Measurements from ENCODE around the gene OBSL1. TPM values are rescaled to one million over a fixed set of nuclear protein-coding genes. Genes with fewer than 3 reads are reported as not detected.

OBSL1 gene
- total and polyA plus RNA-seq, 2 donors from 2014 or later, result 89.5 to 123 TPM

DNA sequence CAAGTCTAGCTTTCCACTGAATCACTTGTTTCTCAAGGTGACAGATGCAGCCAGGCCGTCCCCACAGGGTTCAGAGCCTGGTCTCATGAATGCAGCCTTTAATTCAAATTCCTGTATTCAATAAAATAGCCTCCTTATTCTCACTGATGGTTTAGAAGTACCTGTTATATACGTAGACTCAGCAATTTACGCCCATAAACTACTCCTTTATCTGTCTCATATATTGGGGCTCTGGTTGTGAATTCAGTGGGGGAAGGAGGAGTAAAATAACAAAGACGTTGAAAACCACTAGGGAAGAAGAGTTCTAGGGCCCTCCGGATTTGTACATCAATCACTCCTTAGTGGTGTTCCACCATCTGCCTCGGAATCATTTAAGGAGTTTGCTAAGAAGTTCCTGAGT, 1.7 kb downstream of the OBSL1 start:
- no peak for DNase-seq
- intact Hi-C loops (cut with DNase I), result no loop called here
- Histone ChIP-seq H3K4me1 (ENCODE audit: control insufficient read depth in 2 of 3, insufficient read depth in 2 of 3, low read depth in 1 of 3, low read length in 3 of 3) (peaks cover 0 to 11% (median 10%) of the 10 kb centered on the region in 3 donors), H3K9ac (ENCODE audit: low read length in 3 of 3) (no peak overlapping the region), H3K4me3 (ENCODE audit: low read length in 3 of 3) (peak overlapping the region in 1 of 3 donors; percentile 55), H3K27me3 (ENCODE audit: control insufficient read depth, insufficient read depth, low read length) (no peaks in the 10 kb centered on the region), H3K36me3 (ENCODE audit: control insufficient read depth in 2 of 3, insufficient read depth in 3 of 3, low read length in 3 of 3) (peaks cover 0 to 4% (median 0%) of the 10 kb centered on the region in 3 donors), H3K9me3 (ENCODE audit: control insufficient read depth in 2 of 3, insufficient read depth in 1 of 3, low read length in 3 of 3) (no peaks in the 10 kb centered on the region), H3K27ac (ENCODE audit: low read depth in 2 of 2, low read length in 2 of 2) (no peak overlapping the region)
- no peak for FAIRE-seq
- TF ChIP-seq CTCF (IDR thresholded peaks at IDR 0.05; ENCODE audit: borderline replicate concordance, extremely low read depth, insufficient read depth), result no peak

GRCh38 chr2:219569041-219569440, 2.3 kb downstream of the OBSL1 start:
- peaks cover 0 to 11% (median 10%) of the 10 kb centered on the region in 3 donors for H3K4me1 ChIP-seq (ENCODE audit: control insufficient read depth in 2 of 3, insufficient read depth in 2 of 3, low read depth in 1 of 3, low read length in 3 of 3)
- DNase-seq (peak in 3 of 5 donors; percentile 34 to 56 (median 55)), FAIRE-seq (no peak)
- H3K27me3 ChIP-seq (ENCODE audit: control insufficient read depth, insufficient read depth, low read length), result no peaks in the 10 kb centered on the region
- no peaks in the 10 kb centered on the region for H3K9me3 ChIP-seq (ENCODE audit: control insufficient read depth in 2 of 3, insufficient read depth in 1 of 3, low read length in 3 of 3)
- no peak overlapping the region for H3K27ac ChIP-seq (ENCODE audit: low read depth in 2 of 2, low read length in 2 of 2)
- no peak for TF ChIP-seq CTCF (IDR thresholded peaks at IDR 0.05; ENCODE audit: borderline replicate concordance, extremely low read depth, insufficient read depth)
- H3K4me3 ChIP-seq (ENCODE audit: low read length in 3 of 3), result no peak overlapping the region
- intact Hi-C loops (cut with DNase I), result no loop called here
- H3K36me3 ChIP-seq (ENCODE audit: control insufficient read depth in 2 of 3, insufficient read depth in 3 of 3, low read length in 3 of 3), result peaks cover 0 to 4% (median 3%) of the 10 kb centered on the region in 3 donors
- no peak overlapping the region for H3K9ac ChIP-seq (ENCODE audit: low read length in 3 of 3)

DNA sequence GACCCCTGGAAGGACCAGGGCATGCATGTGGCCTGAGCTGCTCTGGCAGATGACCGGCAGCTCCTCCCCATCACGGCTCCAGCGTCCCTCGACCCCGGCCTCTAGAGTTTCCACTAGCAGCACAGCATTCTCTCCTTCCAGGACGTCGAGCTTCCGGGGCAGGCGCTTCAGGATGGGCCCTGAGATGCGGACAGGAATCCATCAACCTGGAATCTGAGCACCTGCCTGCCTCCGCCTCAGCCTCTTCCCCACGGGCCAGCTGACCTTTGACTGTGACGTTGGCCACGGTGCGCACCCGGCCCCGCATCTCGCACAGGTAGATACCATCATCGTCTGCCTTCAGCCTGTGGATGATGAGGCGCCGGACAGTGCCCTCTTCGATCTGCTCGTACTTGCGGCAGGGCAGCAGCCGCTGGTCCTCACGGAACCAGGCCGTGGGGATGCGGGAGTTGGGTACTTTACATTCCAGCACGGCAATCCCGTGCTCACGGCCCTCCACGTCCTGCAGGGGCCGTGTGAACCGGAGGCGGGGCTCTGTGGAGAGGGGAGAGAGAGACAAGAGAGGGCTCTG, 3.5 kb downstream of the OBSL1 start:
- TF ChIP-seq CTCF (IDR thresholded peaks at IDR 0.05; ENCODE audit: borderline replicate concordance, extremely low read depth, insufficient read depth), result no peak
- no peaks in the 10 kb centered on the region for H3K9me3 ChIP-seq (ENCODE audit: control insufficient read depth in 2 of 3, insufficient read depth in 1 of 3, low read length in 3 of 3)
- H3K36me3 ChIP-seq (ENCODE audit: control insufficient read depth in 2 of 3, insufficient read depth in 3 of 3, low read length in 3 of 3), result peaks cover 3 to 8% (median 7%) of the 10 kb centered on the region in 3 donors
- no peak overlapping the region for H3K27ac ChIP-seq (ENCODE audit: low read depth in 2 of 2, low read length in 2 of 2)
- intact Hi-C loops (cut with DNase I), result no loop called here
- peaks cover 0 to 11% (median 10%) of the 10 kb centered on the region in 3 donors for H3K4me1 ChIP-seq (ENCODE audit: control insufficient read depth in 2 of 3, insufficient read depth in 2 of 3, low read depth in 1 of 3, low read length in 3 of 3)
- no peak overlapping the region for H3K9ac ChIP-seq (ENCODE audit: low read length in 3 of 3)
- H3K4me3 ChIP-seq (ENCODE audit: low read length in 3 of 3), result no peak overlapping the region
- H3K27me3 ChIP-seq (ENCODE audit: control insufficient read depth, insufficient read depth, low read length), result no peaks in the 10 kb centered on the region
- FAIRE-seq (no peak), DNase-seq (peak in 1 of 5 donors; percentile 69)

Data from kidney (tissue), 14 donors.